AG08395 (cell line): ENCODE results near the gene PRR35.
"Not testable (repeated sequence)": the region's sequence is repeated elsewhere in the genome, so short reads cannot be mapped to it uniquely, and the experiment has no call there.

ENCODE experiments used
- DNase-seq: peaks from one replicate; pipeline ENCODE4 v3.0.0; 2012; ENCODE audit warnings: mixed read lengths, low spot score

The PRR35 gene

DNA sequence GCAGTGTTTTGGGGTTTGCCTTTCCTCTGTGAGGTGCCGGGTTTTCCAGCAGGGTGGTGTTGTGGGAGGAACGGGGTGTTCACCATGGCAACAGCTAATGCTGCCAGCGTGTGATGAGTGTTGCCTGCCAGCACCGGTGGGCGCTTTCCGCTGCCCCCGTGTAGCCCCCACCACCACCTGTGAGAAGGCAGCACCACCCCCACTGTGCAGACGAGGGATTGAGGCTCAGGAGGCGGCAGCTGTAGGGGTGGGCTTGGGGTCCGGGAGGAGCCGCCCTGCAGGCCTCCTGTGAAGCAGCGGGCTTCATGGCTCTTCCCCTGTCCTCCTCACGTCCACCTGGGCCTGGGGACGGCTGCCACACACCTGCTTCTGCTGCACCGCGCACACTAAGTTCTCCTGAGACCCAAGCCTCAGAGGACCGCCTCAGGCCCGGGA lies 34.9 kb downstream of the PRR35 start:
- no peak for DNase-seq

DNA sequence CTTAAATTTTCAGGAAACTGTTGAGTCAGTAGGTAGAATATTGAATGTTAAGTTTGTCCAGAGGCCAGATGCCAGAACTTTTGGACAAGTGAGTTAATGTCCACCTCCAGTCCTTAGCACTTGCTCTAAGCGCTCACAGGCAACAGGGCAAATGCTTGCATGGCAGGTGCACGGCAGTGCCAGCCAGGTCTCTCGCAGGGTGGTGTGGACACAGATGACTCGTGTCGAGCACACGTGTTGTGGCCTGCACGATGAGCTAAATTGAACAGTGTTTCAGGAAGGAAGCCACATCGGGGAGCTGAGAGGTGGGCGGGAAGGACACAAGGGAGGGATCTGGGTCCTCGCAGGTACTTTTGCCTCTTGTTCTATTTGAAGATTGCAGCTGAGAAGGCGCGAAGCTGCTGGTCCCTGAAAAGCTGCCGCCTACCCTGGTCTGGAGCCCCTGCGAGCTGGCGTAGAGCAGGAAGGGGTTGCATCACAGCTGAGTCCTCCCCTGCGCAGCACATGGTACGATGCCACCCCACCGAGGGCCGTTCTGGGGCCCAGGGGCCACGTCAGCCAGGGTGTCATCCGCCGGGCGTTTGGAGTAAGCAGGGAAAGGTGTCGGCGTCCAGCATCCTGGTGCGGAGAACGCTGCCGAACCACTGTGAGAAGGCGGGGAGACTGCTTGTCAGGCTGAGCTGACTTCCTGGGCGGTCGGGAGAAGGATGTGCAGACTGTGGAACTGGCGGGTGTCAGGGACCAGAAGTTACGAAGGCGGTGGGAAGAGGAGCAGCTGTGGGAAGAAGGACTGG lies 35.9 kb downstream of the PRR35 start:
- no peak for DNase-seq

DNA sequence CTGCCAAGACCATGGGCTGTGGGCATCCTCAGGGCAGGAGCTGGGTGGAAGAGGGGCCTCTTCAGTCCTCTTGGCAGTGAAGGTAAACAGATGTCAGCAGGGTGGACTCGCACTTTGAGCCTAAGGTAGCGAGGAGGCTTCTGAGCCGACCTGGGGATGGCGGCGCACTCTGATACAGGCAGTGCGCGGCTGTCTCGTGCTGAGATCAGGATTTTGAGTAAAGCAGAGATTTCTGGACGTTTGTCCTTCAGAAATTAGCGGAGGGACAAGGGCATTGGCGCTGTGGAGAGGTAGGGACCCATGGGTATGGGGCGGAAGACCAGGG lies 36.5 kb downstream of the PRR35 start:
- DNase-seq: no peak

DNA sequence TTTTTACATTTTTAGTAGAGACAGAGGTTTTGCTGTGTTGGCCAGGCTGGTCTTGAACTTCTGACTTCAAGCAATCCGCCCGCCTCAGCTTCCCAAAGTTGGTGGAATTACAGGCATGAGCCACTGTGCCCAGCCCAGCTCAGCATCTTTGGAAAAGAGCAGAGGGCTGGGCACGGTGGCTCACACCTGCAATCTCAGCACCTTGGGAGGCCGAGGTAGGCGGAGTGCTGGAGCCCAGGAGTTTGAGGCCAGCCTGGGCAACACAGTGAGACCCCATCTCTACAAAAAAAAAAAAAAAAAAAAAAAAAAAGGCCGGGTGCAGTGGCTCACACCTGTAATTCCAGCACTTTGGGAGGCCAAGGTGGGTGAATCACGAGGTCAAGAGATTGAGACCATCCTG lies 37.5 kb downstream of the PRR35 start:
- DNase-seq: not testable (repeated sequence)

DNA sequence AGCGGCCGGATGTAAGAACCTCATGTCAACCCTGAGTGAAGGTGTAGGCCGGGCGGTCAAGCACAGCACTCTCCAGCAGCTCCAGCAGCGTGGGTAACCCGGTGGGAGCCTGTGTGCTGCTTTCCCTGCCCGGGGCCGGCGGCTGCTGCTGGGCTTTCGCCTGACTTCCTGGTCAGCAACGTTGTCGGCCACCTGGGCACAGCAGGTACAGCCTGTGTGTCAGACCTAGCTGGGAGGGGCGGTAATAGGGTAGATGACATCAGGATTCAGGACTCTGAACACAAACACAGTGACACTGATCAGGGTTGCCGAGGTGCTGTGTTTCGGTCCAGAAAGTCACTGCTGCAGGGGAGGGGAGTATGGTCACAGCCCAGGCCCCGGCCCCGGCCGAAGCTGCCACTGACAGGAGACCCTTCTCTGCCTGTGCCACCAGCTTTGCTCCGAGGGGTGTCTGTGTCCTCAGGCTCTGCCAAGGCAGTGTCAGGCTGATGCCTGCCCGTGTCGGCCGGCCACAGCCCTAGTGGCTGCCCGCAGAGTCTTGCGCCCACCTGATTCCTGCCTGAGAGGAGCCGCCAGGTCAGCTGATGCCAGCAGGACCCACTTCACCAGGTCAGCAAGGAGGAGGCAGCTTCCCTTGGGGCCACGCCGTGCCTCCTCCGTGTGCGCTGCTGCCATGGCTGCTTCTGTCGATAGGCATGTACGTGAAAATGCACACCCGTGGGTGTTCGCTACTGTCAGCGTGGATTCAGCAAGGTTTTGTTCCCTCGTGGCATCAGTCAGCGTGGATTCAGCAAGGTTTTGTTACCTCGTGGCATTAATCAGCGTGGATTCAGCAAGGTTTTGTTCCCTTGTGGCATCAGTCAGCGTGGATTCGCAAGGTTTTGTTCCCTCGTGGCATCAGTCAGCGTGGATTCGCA lies 38.9 kb downstream of the PRR35 start:
- no peak for DNase-seq

DNA sequence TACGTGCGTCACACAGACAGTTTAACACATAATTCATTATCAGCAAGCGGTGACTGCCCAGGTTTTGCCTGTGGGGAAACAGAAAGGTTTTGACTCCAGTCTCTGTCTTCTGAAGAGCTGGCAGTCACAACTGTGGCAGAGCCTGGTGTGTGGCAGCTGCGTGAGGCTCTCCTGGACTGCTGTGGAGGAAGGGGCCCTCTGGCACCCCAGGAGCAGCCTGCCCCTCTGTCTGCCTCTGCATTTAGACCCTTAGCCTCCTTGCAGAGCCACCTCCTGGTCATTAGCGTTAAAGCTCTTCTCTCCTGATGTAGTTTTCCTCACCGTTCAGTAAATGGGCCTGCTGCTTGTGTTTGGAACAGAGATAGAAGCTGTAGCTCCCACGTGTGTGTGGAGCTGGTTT lies 40.6 kb downstream of the PRR35 start:
- no peak for DNase-seq

DNA sequence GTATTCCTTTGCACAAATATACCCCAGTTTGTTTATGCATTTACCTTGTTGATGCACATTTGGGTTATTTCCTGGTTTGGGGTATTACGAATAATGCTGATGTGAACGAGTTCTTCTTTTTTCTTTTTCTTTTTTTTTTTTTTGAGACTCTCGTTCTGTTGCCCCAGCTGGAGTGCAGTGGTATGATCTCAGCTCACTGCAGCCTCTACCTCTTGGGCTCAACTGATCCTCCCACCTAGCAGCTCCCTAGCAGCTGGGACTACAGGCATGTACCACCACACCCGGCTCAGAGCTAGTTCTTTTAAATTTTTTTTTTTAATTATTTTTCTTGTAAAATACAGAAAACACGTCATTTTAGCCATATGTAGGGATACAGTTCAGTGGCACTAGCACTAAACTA lies 43.7 kb downstream of the PRR35 start:
- DNase-seq: no peak

DNA sequence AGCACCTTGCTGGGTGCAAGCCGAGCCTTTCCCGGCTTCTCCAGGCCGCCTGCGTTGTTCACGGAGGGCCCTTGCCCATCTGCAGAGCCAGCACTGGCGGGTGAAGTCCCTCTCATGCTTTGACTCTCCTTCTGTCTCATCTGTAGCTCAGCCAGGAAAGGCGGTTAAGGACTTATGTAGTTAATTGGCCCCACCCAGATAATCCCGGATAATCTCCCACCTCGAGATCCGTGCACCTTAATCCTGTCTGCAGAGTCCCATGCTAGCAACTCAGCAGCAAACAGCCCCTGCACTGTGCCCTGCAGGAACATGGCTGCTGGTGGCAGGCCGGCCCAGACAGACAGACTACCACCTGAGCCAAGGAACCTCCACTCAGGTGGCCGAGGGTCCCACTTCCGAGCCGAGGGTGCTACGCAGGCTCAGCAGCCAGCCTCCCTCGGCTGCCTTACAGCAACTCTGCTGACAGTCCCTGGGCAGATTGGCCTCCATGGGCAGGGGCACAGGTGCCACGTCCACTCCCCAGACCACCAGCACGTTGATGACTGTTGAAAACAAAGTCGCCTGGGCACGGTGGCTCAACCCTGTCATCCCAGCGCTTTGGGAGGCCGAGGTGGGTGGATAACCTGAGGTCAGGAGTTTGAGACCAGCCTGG lies 46.6 kb downstream of the PRR35 start:
- DNase-seq: no peak

DNA sequence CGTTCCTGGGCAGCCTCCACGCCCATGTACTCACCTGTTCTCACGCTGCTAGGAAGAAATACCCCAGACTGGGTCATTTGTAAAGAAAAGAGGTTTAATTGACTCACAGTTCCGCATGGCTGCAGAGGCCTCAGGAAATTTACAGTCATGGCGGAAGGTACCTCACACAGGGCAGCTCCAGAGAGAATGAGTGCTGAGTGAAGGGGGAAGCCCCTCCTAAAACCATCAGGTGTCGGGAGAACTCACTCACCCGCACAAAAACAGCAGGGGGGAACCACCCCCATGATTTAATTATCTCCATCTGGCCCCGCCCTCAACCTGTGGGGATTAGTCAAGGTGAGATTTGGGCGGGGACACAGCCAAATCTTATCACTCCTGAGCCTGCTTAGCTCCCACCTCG lies 47.8 kb downstream of the PRR35 start:
- DNase-seq: no peak

DNA sequence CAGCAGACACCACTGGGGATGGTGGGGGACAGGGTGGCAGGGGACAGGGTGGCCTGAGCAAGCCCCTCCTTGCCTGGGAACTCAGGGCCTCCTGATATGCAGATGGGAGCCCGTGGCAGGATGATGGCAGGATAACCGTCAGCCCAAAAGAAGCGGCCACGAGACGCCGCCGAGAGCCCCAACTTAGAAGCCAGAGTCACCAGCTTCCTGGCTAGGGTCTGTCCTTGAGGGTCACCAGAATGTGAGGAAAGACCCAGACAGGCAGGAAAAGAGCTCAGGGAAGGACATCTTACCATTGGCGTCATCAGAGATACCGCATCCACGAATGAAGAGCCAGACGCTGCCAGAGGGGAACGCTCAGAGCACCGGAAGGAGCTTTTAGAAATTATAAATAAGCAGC lies 49.1 kb downstream of the PRR35 start:
- DNase-seq: no peak

DNA sequence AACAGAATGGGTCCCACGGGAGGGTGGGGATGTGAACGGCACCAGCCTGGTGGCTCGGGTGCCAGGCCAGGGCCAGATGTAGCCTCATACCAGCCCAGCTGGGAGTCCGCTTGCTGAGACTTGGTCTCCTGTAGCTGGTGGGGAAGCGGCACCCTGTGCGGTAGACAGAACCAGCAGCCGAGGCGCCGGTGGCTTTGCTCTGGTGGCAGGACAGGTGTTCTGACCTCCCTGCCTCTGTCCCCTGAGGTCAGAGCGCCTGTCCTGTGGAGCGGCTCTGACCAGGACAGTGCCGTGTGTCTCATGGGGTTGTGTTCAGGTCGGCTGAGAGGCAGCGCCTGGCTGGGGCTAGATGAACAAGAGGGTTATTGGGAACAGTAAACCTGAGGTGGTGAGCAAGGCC lies 49.8 kb downstream of the PRR35 start:
- no peak for DNase-seq

DNA sequence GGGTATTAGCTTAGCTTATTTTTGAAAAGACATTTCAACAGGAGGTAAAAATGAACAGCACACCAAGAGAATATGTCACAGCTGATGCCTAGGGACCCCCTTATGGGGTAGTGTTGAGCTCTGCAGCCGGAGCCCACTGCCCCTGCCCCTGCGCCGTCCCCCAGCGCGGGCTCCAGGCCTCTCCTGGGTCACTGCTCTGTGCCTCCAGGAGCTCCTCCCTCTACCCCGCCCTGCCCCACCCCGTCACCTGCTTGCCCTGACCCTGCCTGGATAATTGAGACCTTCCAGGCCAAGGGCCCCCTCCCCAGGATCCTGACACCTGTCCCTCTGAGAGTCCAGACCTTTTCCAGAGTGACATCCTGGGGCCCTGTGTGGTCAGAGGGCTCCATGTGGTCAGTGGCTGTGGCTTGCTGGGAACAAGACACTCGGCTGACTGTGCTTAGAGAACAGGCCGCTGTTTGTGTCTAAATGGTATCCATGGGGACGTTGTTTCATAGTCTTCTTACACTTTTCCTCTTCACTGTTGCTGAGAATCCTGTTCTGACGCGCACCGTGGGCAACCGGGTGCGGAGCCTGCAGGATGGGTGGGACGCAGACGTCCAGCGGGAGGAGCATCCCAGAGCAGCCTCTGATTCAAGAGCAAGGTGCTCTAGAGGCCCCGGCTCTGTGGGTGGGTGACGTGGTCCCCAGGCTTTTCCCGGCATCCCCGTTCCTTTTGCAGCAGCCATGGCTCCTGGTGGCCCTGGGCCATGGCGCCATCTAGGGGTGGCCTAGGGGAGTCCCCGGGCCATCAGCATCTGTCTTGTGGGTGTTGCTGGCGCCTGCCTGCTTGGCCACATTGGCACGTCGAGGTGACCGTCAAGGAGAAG lies 50.6 kb downstream of the PRR35 start:
- peak; percentile 50 for DNase-seq

DNA sequence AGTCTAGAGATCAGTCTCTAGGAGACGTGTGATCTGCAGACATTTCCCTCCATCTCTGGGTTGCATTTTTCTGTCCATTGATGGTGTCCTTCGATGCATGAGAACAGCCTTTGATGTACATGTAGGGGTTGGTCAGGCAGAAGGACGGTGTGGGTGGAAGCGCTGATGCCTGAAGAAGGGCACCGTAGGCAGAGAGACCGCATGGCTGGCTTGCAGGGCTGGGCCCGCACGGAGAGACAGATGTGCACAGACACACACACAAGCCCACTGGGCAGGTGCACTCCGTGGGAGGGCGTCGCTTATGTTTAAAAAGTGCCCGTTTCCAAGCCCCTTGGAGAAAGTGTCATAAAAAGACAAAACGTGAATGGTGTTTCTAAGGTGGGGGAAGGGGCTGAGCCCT lies 54.9 kb downstream of the PRR35 start:
- no peak for DNase-seq
